ENCODE data around the gene MINDY1. TPM values are rescaled to one million over a fixed set of nuclear protein-coding genes. Genes with fewer than 3 reads are reported as not detected.

Gene MINDY1
- total RNA-seq, 1 donor from 2014 or later = 16.8 TPM

DNA sequence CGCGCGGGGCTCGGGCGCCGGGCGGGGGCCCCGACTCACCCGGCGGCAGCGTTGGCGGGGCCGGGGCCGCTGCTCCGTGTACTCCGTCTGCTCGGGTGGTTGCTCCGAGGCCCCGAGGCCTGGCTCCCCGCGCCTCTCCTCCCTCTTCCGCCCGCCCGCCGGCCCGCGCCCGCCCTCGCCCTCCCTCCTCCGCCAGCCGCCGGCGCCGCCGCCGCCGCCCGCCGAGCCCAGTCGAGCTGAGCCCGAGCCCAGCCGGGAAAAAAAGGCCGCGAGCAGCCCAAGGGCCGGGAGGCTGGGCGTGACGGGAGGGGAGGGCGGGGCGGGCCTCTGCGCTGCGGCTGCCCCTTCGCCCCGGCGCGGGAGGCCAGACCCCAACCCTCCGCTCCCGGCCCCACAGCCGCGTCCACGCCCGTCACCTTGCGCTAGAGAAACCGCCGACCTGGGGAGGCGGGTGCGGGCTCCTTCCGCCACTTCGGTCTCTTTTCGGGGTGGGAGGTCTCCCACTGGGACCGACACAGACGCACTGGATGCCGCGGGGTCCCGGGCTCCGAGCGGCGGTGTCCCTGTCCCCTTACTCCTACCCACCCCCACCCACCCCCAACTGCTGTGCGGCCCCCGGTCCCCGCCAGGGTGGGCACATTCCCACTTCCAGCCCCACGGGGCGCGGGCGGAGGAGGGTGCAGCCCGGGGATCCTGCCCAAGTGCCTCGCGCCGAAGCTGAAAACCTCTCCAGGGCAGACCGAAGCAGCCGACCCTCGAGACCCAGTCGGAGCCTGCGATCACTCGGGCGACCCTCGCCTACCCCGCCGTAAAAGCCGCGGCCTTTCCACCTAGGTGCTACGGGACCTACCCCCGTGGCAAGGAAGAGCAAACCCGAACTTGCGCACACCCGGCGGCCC is 31.9 kb downstream of the MINDY1 start, which contains the start of gene CERS2:
Gene CERS2, minus strand, starts transcription at position 256 of the 899 bp plus-strand sequence. CDS start 5,745 bp downstream, outside the sequence.
- peaks cover 25% of the 10 kb centered on the region for H3K36me3 Mint-ChIP-seq (ENCODE audit: low read depth)
- no peaks in the 10 kb centered on the region for H3K9me3 Mint-ChIP-seq
- no peaks in the 10 kb centered on the region for H3K27me3 Mint-ChIP-seq (ENCODE audit: low read depth)
- intact Hi-C loops (cut with micrococcal nuclease) = no loop called here
- peaks cover 56% of the 10 kb centered on the region for H3K4me1 Mint-ChIP-seq (ENCODE audit: low read depth)
- H3K27ac Mint-ChIP-seq = peak within 1 kb of the TSS; percentile 68
- peak; percentile 74 for DNase-seq (ENCODE audit: low spot score)
- H3K4me3 Mint-ChIP-seq (ENCODE audit: low read depth) = peak within 1 kb of the TSS; percentile 87

DNA sequence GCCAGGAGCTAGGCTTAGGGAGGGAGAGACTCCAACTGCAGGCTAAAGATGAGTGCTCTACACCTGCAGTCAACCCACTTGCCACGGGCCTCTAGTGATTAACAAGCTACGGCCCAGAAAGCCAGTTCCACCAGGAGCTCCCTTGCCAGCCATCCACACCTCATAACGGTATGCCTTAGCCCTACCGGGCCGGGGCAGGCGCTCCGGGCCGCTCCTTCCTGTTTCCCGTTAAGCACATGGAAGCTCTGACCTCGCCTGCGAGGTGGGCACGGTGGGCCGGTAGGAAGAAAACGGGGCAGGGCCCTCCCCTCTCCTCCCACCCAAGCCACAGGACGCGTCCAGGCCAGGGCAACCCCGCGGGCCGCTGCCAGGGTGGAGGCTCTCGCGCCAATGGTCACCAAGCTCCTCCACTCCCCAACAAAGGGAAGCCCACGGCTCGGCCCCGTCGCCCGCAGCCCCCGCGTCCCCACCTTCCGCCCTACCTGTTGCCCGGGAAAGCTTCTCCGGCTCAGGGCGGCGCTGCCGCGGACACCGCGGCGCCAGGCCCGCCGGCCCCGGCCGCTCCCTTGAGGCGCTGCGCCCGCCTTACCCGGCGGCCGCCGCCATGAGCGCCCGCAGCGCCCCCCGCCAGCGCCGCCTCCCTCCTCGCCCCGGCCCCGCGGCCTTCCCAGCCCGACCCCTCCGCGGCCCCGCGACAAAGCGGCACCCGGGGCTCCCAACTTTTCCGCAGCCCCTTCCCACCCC is 32.7 kb downstream of the MINDY1 start:
- Mint-ChIP-seq H3K27ac (peak overlapping the region; percentile 68), H3K9me3 (no peaks in the 10 kb centered on the region), H3K4me3 (ENCODE audit: low read depth) (peak overlapping the region; percentile 87), H3K4me1 (ENCODE audit: low read depth) (peaks cover 53% of the 10 kb centered on the region), H3K27me3 (ENCODE audit: low read depth) (no peaks in the 10 kb centered on the region), H3K36me3 (ENCODE audit: low read depth) (peaks cover 25% of the 10 kb centered on the region)
- DNase-seq (ENCODE audit: low spot score) = peak; percentile 33
- intact Hi-C loops (cut with micrococcal nuclease) = loop anchor here (2.0 kb wide), 1 partner anchor 47 kb away; the partner anchor contains the start of gene SETDB1

DNA sequence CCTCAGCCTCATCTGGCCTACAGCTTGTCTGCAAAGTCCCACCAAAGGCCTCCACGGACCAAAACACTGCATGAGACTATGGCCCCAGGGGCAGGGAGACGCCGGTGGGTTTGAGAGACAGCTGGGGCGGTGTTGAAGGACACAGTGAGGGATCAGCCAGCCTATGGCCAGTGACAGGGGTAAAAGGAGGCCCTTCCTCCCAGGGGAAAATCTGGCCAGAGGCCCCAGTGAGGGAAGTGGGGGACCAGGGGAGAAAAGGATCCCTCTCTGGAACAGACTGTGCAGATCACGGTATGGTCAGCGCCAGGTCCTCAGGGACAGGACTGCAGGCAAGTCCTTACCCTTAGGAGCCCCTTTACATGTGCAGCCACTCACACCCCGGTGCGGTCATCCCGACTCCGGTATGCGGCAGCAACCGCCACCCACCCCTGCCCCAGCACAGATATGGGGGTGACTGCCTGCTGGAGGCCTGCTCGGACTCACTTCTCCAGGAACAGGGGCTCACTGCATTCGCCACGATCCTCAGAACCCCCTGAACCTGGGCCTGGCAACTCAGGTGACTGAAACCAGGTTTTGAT is 33.4 kb downstream of the MINDY1 start:
- DNase-seq (ENCODE audit: low spot score) = no peak
- Mint-ChIP-seq H3K9me3 (no peaks in the 10 kb centered on the region), H3K36me3 (ENCODE audit: low read depth) (peaks cover 31% of the 10 kb centered on the region), H3K27ac (peak overlapping the region; percentile 68), H3K27me3 (ENCODE audit: low read depth) (no peaks in the 10 kb centered on the region), H3K4me1 (ENCODE audit: low read depth) (peaks cover 50% of the 10 kb centered on the region), H3K4me3 (ENCODE audit: low read depth) (peak overlapping the region; percentile 87)
- intact Hi-C loops (cut with micrococcal nuclease) = loop anchor here (2.0 kb wide), 1 partner anchor 47 kb away; the partner anchor contains the start of gene SETDB1

DNA sequence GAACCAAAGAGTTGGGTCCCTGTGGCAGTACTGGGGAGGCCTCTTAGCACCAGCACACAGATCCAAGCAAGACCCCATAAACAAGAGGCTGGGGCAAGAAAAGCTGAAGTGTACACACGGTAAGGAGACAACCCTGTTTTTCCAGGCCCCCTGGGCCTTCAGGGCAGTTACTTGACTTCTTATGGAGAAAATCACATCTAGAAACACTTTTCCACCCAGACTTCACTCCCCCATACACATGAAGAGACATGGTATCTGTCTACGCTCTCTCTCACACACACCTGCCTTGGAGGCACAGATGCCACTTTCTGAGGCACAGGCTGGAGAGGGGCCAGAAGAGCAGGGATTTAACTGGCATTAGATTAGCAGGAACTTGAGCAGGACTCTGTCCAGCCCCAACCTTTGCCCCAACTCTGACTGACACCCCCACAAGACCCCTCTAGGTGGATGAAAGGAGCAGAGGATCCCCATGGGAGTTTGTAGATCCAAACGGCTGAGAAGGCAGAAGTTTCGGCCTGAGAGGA is 34.2 kb downstream of the MINDY1 start:
- intact Hi-C loops (cut with micrococcal nuclease) = loop anchor here (2.0 kb wide), 1 partner anchor 46 kb away; the partner anchor contains the start of gene SETDB1
- Mint-ChIP-seq H3K36me3 (ENCODE audit: low read depth) (peaks cover 40% of the 10 kb centered on the region), H3K9me3 (no peaks in the 10 kb centered on the region), H3K4me1 (ENCODE audit: low read depth) (peaks cover 49% of the 10 kb centered on the region), H3K27ac (peak overlapping the region; percentile 72), H3K27me3 (ENCODE audit: low read depth) (no peaks in the 10 kb centered on the region), H3K4me3 (ENCODE audit: low read depth) (peak overlapping the region; percentile 87)
- DNase-seq (ENCODE audit: low spot score) = no peak

DNA sequence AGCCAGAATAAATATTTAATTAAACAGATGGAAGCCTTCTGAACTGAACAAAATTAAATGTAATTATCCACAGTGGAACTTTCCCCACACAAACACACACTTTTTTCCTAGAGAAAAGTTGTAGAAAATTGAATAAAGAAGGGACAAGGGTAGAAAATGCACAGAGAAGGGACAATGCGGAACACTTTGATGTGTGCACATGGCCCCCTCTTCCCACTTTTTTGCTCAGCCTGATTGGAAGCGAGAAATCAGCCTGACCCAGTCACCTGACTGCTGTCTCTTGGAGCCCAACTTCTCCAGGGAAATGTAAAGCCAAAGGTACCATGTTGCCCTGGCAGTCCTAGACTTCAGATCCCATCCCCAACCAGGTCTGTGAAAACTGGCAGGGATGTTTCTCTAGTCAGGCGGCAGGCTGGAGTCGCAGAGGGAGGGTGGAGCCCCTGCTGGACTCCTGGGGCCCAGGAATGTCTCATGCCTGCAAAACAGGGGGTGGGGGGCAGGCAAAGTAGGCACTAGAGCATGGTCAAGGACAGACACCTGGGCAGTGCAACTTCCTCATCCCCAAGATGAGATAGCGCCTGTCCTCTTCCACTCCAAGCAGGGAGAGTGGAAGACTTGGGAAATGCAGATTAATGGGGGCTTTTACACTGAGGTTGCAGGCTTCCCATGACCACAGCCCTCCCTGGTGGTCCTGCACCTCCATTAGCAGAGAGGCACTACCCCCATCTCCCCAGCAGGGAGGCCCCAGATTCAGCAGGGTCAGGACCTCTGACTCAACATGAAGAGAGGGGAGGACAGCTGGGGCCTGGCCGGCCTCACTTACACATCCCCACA is 34.9 kb downstream of the MINDY1 start:
- Mint-ChIP-seq H3K9me3 (no peaks in the 10 kb centered on the region), H3K27ac (peak overlapping the region; percentile 72), H3K27me3 (ENCODE audit: low read depth) (no peaks in the 10 kb centered on the region), H3K36me3 (ENCODE audit: low read depth) (peaks cover 47% of the 10 kb centered on the region), H3K4me1 (ENCODE audit: low read depth) (peaks cover 42% of the 10 kb centered on the region), H3K4me3 (ENCODE audit: low read depth) (peak overlapping the region; percentile 87)
- DNase-seq (ENCODE audit: low spot score) = no peak
- intact Hi-C loops (cut with micrococcal nuclease) = loop anchor here (2.0 kb wide), 1 partner anchor 45 kb away; the partner anchor contains the start of gene SETDB1

DNA sequence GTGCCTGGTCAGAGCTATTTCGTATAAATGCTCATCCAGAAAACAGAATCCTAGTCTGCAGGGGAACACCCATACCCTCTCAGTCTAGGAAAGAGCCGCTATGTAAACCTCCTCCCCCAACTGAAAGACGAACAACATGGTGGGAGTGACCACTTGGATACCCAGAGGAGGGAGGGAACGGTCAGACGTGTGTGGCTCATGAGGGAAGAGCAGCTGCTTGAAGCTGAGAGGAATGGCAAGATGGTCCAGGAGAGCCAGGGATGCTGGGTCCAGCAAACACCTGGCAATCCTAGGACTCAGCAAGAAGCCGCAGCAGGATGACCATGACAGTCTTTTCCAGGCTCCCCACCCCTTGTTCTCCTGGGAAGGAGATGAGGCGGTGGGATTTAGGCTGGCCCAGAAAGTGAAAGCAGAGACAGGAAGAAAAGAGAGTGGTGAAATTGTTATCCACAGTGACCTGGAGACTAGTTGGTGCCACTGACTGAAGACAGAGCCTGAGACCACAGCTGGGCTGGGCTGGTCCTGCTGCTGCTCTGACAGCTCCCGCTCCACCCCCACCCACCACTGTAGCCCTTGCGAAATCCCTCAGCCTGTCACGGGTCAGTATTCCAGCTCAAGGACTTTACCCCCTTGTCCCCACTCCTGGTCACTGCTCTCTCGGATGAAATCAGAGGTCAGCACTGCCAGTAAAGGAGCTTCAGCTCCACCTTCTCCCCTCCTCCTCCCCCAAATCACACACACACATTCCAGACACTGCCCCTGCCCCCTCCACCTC is 35.7 kb downstream of the MINDY1 start:
- peak overlapping the region; percentile 43 for H3K27ac Mint-ChIP-seq
- intact Hi-C loops (cut with micrococcal nuclease) = no loop called here
- H3K36me3 Mint-ChIP-seq (ENCODE audit: low read depth) = peaks cover 55% of the 10 kb centered on the region

DNA sequence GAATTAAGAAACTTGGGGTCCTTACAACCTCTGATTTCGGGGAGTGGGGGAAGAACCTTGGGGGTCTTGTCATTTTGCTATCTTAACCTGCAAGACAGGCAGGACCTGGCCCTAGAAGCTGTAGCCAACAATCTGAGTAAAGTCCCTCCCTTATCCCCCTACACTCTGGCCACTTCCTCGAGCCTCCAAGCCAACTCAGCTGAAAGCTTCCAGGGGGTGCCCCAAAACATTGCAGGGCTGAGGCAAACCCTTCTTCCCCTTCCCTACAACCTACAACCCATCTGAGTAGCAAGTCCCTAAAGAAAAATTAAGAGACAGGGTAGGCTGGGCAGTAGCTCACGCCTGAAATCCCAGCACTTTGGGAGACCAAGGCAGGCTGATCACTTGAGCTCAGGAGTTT is 37.1 kb downstream of the MINDY1 start:
- H3K27me3 Mint-ChIP-seq (ENCODE audit: low read depth) = no peaks in the 10 kb centered on the region
- intact Hi-C loops (cut with micrococcal nuclease) = no loop called here
- no peak overlapping the region for H3K4me3 Mint-ChIP-seq (ENCODE audit: low read depth)
- no peak overlapping the region for H3K27ac Mint-ChIP-seq
- no peak for DNase-seq (ENCODE audit: low spot score)
- peaks cover 30% of the 10 kb centered on the region for H3K4me1 Mint-ChIP-seq (ENCODE audit: low read depth)
- peaks cover 66% of the 10 kb centered on the region for H3K36me3 Mint-ChIP-seq (ENCODE audit: low read depth)
- no peaks in the 10 kb centered on the region for H3K9me3 Mint-ChIP-seq

More for the DNA sequence above, 35.7 kb downstream of the MINDY1 start:
- H3K4me3 Mint-ChIP-seq (ENCODE audit: low read depth) = peak overlapping the region; percentile 42
- H3K27me3 Mint-ChIP-seq (ENCODE audit: low read depth) = no peaks in the 10 kb centered on the region
- H3K4me1 Mint-ChIP-seq (ENCODE audit: low read depth) = peaks cover 35% of the 10 kb centered on the region
- no peaks in the 10 kb centered on the region for H3K9me3 Mint-ChIP-seq
- no peak for DNase-seq (ENCODE audit: low spot score)

DNA sequence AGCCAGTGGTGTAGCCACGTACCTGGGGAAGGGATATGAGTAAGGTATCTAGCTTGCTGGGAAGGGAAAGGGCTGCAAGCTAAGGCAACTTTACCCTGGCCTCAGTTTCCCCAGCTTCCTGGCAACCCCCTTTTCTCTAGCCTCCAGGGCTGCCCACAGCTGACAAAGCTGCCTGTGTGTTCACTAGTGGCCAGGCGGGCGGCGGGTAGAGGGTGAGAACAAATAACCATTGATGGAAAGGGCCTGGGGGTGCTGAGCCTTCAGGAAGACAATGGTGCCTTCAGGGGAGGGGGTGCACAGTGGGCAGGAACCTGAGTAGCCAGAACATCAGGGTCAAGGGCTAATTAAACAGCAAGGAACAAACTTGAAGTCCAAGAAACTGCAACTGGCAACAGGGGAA is 38.2 kb downstream of the MINDY1 start:
- H3K9me3 Mint-ChIP-seq = no peaks in the 10 kb centered on the region
- no peak overlapping the region for H3K27ac Mint-ChIP-seq
- H3K4me3 Mint-ChIP-seq (ENCODE audit: low read depth) = no peak overlapping the region
- H3K36me3 Mint-ChIP-seq (ENCODE audit: low read depth) = peaks cover 75% of the 10 kb centered on the region
- H3K4me1 Mint-ChIP-seq (ENCODE audit: low read depth) = peaks cover 30% of the 10 kb centered on the region
- no peak for DNase-seq (ENCODE audit: low spot score)
- intact Hi-C loops (cut with micrococcal nuclease) = no loop called here
- H3K27me3 Mint-ChIP-seq (ENCODE audit: low read depth) = no peaks in the 10 kb centered on the region

DNA sequence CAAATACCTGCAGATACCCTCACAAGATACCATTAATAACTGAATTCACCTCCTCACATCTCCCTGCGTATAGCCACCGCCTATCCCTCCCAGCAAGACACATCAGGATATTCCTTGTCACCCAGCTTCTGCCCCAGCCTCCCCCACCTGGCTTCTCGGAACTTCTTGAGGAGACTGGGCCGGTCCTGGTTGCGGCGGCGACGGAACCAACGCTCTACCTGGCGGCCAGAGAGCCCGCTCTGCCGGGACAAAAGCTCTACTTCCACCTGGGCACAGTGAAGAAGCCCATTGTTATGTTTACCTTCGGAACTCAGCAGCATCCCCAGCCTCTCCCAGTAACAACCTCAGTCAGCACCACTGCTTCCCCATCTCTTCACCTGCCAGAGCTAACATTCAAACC is 38.8 kb downstream of the MINDY1 start:
- no peaks in the 10 kb centered on the region for H3K27me3 Mint-ChIP-seq (ENCODE audit: low read depth)
- no peak overlapping the region for H3K27ac Mint-ChIP-seq

DNA sequence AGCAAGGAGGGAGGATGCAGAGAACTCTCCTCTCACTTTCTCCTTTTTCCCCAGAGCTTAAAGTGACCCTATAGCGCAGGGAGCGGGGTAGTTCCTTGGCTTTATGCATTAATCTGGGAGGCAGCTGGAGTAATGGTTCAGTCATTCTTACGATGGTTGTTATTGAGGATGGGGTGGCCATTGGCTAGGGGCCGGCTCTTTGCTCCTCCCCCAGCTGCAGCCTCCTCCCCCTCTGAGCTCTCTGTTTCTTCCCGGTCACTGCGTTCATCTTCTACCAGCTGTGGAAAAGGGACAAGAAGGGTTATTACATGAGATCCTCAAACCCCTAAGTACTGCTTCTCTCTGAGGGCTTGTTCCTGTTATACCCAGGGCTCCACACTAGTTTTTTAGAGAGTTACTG is 40.7 kb downstream of the MINDY1 start:
- no peaks in the 10 kb centered on the region for H3K9me3 Mint-ChIP-seq
- no peaks in the 10 kb centered on the region for H3K27me3 Mint-ChIP-seq (ENCODE audit: low read depth)
- H3K27ac Mint-ChIP-seq = no peak overlapping the region
- intact Hi-C loops (cut with micrococcal nuclease) = no loop called here
- no peak for DNase-seq (ENCODE audit: low spot score)
- H3K4me1 Mint-ChIP-seq (ENCODE audit: low read depth) = peaks cover 10% of the 10 kb centered on the region
- no peak overlapping the region for H3K4me3 Mint-ChIP-seq (ENCODE audit: low read depth)
- H3K36me3 Mint-ChIP-seq (ENCODE audit: low read depth) = peaks cover 78% of the 10 kb centered on the region

More for the DNA sequence above, 38.8 kb downstream of the MINDY1 start:
- H3K4me1 Mint-ChIP-seq (ENCODE audit: low read depth) = peaks cover 26% of the 10 kb centered on the region
- intact Hi-C loops (cut with micrococcal nuclease) = no loop called here
- H3K36me3 Mint-ChIP-seq (ENCODE audit: low read depth) = peaks cover 76% of the 10 kb centered on the region
- no peaks in the 10 kb centered on the region for H3K9me3 Mint-ChIP-seq
- H3K4me3 Mint-ChIP-seq (ENCODE audit: low read depth) = no peak overlapping the region
- no peak for DNase-seq (ENCODE audit: low spot score)

DNA sequence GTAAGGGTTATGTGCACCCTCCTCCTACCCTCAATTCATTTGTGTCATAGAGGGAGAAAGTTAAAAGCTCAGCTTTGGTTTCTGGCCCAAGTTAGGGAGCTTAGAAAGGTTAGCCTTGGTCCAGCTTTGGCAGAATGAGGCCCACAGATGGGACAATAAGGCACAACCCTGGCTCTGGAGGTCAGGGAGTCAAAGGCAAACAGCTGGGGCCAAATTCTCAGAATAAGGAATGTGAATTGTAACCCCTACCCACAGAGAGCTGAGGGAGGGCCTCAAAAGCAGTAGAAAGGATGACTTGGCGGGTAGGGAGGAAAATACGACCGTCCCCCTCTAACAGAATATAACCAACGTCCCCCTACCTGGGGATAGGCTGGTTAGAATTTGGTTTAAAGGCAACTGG is 41.1 kb downstream of the MINDY1 start:
- Mint-ChIP-seq H3K4me1 (ENCODE audit: low read depth) (peaks cover 7% of the 10 kb centered on the region), H3K36me3 (ENCODE audit: low read depth) (peaks cover 78% of the 10 kb centered on the region), H3K27me3 (ENCODE audit: low read depth) (no peaks in the 10 kb centered on the region), H3K27ac (no peak overlapping the region), H3K9me3 (no peaks in the 10 kb centered on the region), H3K4me3 (ENCODE audit: low read depth) (no peak overlapping the region)
- DNase-seq (ENCODE audit: low spot score) = no peak
- intact Hi-C loops (cut with micrococcal nuclease) = no loop called here
